ENCODE data around the gene KCNJ12. TPM values are rescaled to one million over a fixed set of nuclear protein-coding genes. Genes with fewer than 3 reads are reported as not detected.

KCNJ12 gene
- total and polyA plus RNA-seq, 2 experiments from 2014 or later: 0.61 to 2.4 TPM

DNA sequence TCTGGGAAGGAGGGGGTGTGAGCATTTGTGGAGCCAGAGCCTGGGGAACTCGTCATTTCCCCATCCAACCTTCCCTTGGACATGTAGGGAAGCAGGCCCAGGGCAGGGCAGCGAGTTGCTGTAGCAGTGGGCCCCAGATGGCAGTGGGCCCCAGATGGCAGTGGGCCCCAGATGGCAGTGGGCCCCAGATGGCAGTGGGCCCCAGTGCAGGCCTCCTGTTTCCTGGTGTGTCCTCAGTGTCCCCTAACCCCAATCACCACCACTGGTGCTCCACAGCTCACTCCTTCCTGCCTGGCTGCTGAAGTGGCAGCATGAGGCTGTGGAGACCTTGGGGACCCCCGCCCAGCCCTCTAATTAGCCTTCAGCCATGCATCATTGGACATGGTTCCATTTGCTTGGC lies 4.5 kb downstream of the KCNJ12 start (continued):
- TF ChIP-seq STAT1 (IDR thresholded peaks at IDR 0.05; ENCODE audit: unreplicated experiment) (no peak), POLR2AphosphoS5 (IDR thresholded peaks at IDR 0.05; ENCODE audit: low read depth) (no peak)

DNA sequence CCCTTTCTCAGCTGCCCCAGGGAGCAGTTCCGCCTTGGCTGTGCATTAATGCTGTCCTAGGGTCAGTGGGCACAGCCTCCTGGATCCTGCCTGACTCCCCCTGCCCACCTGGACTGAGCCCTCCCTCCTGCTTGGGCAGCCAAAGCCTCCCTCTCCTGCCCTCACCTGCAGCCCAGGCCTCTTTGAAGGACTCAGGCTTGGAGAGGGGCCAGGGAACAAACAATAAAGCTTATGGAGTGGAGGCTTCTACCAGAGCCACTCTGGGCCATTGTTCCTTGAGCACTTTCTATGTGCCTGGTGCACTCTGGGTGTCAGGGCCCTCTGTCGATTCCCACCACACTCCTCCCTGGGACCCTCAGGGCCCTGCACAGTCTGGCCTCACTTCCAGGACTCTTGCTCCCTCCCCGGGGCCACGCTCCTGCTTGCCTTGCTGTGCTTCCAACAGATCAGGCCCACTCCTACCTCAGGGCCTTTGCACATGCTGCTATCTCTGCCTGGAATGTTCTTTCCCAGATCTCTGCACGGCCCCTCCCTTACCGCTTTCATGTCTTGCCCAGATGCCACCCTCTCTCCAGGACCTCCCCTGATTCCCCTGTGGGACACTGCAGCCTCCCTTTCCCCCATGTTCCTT lies 5.0 kb downstream of the KCNJ12 start:
- Histone ChIP-seq H3K4me3 (no peak overlapping the region), H3K4me2 (no peak overlapping the region), H3K4me1 (ENCODE audit: insufficient read depth) (0 out of 2 replicates have a peak, but pooled peaks cover 5% of the 10 kb centered on the region), H3K36me3 (ENCODE audit: insufficient read depth) (no peaks in the 10 kb centered on the region), H3K79me2 (replicated peaks; ENCODE audit: insufficient read depth) (no peaks in the 10 kb centered on the region), H3K9me2 (ENCODE audit: insufficient read depth) (no peaks in the 10 kb centered on the region), H3F3A (replicated peaks; ENCODE audit: low read depth) (0 out of 2 replicates have a peak, but pooled peaks cover 4% of the 10 kb centered on the region), H3K27ac (ENCODE audit: low read depth) (no peak overlapping the region), H2AFZ (no peak overlapping the region), H3K27me3 (ENCODE audit: insufficient read depth) (peaks cover 30% of the 10 kb centered on the region), H4K20me1 (replicated peaks; ENCODE audit: insufficient read depth) (0 out of 2 replicates have a peak, but pooled peaks cover 3% of the 10 kb centered on the region)
- Mint-ChIP-seq H3K9me3 (no peaks in the 10 kb centered on the region; the same call in 2 of the 3 replicates), H3K27ac (no peak overlapping the region), H3K4me3 (no peak overlapping the region), H3K27me3 (ENCODE audit: insufficient read depth, low read depth, poor library complexity) (peaks cover 27% of the 10 kb centered on the region), H3K36me3 (ENCODE audit: low read depth) (no peaks in the 10 kb centered on the region; the same call in 2 of the 3 replicates), H3K4me1 (peaks cover 7% of the 10 kb centered on the region; the same call in 2 of the 3 replicates)
- ATAC-seq: no peak
- no peak for DNase-seq (ENCODE audit: low spot score)
- TF ChIP-seq STAT1 (IDR thresholded peaks at IDR 0.05; ENCODE audit: unreplicated experiment): no peak
- no peak for TF ChIP-seq POLR2AphosphoS5 (IDR thresholded peaks at IDR 0.05; ENCODE audit: low read depth)
- no peak for TF ChIP-seq ZNF114 (CRISPR knock-in tag; IDR thresholded peaks at IDR 0.05)
- no peak for TF ChIP-seq EZH2phosphoT487 (IDR thresholded peaks at IDR 0.05; ENCODE audit: unreplicated experiment)
- TF ChIP-seq, protein P1, sequence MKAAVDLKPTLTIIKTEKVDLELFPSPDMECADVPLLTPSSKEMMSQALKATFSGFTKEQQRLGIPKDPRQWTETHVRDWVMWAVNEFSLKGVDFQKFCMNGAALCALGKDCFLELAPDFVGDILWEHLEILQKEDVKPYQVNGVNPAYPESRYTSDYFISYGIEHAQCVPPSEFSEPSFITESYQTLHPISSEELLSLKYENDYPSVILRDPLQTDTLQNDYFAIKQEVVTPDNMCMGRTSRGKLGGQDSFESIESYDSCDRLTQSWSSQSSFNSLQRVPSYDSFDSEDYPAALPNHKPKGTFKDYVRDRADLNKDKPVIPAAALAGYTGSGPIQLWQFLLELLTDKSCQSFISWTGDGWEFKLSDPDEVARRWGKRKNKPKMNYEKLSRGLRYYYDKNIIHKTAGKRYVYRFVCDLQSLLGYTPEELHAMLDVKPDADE (IDR thresholded peaks at IDR 0.05): no peak
- TF ChIP-seq, protein P2, sequence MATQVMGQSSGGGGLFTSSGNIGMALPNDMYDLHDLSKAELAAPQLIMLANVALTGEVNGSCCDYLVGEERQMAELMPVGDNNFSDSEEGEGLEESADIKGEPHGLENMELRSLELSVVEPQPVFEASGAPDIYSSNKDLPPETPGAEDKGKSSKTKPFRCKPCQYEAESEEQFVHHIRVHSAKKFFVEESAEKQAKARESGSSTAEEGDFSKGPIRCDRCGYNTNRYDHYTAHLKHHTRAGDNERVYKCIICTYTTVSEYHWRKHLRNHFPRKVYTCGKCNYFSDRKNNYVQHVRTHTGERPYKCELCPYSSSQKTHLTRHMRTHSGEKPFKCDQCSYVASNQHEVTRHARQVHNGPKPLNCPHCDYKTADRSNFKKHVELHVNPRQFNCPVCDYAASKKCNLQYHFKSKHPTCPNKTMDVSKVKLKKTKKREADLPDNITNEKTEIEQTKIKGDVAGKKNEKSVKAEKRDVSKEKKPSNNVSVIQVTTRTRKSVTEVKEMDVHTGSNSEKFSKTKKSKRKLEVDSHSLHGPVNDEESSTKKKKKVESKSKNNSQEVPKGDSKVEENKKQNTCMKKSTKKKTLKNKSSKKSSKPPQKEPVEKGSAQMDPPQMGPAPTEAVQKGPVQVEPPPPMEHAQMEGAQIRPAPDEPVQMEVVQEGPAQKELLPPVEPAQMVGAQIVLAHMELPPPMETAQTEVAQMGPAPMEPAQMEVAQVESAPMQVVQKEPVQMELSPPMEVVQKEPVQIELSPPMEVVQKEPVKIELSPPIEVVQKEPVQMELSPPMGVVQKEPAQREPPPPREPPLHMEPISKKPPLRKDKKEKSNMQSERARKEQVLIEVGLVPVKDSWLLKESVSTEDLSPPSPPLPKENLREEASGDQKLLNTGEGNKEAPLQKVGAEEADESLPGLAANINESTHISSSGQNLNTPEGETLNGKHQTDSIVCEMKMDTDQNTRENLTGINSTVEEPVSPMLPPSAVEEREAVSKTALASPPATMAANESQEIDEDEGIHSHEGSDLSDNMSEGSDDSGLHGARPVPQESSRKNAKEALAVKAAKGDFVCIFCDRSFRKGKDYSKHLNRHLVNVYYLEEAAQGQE (IDR thresholded peaks at IDR 0.05; ENCODE audit: unreplicated experiment): no peak
- TF ChIP-seq CREB1 (CRISPR knock-in tag; IDR thresholded peaks at IDR 0.05; ENCODE audit: low read depth): no peak
- TF ChIP-seq JUNB (IDR thresholded peaks at IDR 0.05; ENCODE audit: unreplicated experiment): no peak
- no peak for TF ChIP-seq ZNF331 (CRISPR knock-in tag; IDR thresholded peaks at IDR 0.05; ENCODE audit: low read depth)
- no peak for TF ChIP-seq NANOG (IDR thresholded peaks at IDR 0.05; ENCODE audit: borderline replicate concordance)
- TF ChIP-seq, protein P3, sequence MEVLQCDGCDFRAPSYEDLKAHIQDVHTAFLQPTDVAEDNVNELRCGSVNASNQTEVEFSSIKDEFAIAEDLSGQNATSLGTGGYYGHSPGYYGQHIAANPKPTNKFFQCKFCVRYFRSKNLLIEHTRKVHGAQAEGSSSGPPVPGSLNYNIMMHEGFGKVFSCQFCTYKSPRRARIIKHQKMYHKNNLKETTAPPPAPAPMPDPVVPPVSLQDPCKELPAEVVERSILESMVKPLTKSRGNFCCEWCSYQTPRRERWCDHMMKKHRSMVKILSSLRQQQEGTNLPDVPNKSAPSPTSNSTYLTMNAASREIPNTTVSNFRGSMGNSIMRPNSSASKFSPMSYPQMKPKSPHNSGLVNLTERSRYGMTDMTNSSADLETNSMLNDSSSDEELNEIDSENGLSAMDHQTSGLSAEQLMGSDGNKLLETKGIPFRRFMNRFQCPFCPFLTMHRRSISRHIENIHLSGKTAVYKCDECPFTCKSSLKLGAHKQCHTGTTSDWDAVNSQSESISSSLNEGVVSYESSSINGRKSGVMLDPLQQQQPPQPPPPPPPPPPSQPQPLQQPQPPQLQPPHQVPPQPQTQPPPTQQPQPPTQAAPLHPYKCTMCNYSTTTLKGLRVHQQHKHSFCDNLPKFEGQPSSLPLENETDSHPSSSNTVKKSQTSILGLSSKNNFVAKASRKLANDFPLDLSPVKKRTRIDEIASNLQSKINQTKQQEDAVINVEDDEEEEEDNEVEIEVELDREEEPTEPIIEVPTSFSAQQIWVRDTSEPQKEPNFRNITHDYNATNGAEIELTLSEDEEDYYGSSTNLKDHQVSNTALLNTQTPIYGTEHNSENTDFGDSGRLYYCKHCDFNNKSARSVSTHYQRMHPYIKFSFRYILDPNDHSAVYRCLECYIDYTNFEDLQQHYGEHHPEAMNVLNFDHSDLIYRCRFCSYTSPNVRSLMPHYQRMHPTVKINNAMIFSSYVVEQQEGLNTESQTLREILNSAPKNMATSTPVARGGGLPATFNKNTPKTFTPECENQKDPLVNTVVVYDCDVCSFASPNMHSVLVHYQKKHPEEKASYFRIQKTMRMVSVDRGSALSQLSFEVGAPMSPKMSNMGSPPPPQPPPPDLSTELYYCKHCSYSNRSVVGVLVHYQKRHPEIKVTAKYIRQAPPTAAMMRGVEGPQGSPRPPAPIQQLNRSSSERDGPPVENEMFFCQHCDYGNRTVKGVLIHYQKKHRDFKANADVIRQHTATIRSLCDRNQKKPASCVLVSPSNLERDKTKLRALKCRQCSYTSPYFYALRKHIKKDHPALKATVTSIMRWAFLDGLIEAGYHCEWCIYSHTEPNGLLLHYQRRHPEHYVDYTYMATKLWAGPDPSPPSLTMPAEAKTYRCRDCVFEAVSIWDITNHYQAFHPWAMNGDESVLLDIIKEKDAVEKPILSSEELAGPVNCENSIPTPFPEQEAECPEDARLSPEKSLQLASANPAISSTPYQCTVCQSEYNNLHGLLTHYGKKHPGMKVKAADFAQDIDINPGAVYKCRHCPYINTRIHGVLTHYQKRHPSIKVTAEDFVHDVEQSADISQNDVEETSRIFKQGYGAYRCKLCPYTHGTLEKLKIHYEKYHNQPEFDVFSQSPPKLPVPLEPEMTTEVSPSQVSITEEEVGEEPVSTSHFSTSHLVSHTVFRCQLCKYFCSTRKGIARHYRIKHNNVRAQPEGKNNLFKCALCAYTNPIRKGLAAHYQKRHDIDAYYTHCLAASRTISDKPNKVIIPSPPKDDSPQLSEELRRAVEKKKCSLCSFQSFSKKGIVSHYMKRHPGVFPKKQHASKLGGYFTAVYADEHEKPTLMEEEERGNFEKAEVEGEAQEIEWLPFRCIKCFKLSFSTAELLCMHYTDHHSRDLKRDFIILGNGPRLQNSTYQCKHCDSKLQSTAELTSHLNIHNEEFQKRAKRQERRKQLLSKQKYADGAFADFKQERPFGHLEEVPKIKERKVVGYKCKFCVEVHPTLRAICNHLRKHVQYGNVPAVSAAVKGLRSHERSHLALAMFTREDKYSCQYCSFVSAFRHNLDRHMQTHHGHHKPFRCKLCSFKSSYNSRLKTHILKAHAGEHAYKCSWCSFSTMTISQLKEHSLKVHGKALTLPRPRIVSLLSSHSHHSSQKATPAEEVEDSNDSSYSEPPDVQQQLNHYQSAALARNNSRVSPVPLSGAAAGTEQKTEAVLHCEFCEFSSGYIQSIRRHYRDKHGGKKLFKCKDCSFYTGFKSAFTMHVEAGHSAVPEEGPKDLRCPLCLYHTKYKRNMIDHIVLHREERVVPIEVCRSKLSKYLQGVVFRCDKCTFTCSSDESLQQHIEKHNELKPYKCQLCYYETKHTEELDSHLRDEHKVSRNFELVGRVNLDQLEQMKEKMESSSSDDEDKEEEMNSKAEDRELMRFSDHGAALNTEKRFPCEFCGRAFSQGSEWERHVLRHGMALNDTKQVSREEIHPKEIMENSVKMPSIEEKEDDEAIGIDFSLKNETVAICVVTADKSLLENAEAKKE (CRISPR knock-in tag; IDR thresholded peaks at IDR 0.05): no peak

Data from GM23338 (cell line).